ENCODE measurements around the gene MYH9.
A peak's percentile ranks its signal among the peaks of the same experiment; 100 is the strongest.

MYH9 gene

DNA sequence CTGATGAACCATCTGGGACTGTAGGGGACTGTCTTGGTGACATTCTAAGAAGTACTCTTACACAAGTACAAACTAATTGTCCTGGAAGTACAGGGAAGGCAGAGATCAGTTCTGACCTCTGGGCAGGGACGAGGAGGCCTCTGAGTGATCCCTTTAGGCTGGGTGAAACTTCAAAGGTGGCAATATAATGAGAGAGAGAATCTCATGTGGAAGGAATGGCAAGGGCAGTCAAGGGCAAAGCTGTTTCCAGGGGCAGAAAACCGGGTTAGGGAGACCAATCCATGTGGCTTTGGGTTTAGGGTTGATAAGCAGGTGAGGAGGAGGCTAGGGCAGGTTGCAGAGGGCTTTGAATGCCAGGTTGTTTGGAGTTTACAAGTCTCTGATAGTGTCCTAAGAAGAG, 21.3 kb upstream of the MYH9 start:
- WGBS (ENCODE audit: extremely low coverage, insufficient coverage, low lambda C conversion rate), result no CpG with 5 or more reads among the region's 2 CpGs
- no peaks in the 10 kb centered on the region for H3K27me3 ChIP-seq (ENCODE audit: insufficient read depth, low read length, poor library complexity)
- H3K23ac ChIP-seq (ENCODE audit: low read length), result no peak overlapping the region
- no peaks in the 10 kb centered on the region for H3K79me2 ChIP-seq (ENCODE audit: control insufficient read depth, insufficient read depth, low read length)
- no peak for DNase-seq
- H3K79me1 ChIP-seq (ENCODE audit: low read length), result no peaks in the 10 kb centered on the region
- peak overlapping the region; percentile 85 for H2AK5ac ChIP-seq (ENCODE audit: low read length)
- no peaks in the 10 kb centered on the region for H3K36me3 ChIP-seq (ENCODE audit: control insufficient read depth, insufficient read depth, low read length)
- no peak overlapping the region for H3K4me2 ChIP-seq (ENCODE audit: low read length)
- no peak overlapping the region for H2BK5ac ChIP-seq (ENCODE audit: low read length)
- H3K4ac ChIP-seq (ENCODE audit: low read depth, low read length), result no peak overlapping the region
- H3K4me1 ChIP-seq (ENCODE audit: control insufficient read depth, low read depth, low read length), result peaks cover 3% of the 10 kb centered on the region
- no peak overlapping the region for H3K18ac ChIP-seq (ENCODE audit: low read length)
- H3K9ac ChIP-seq (ENCODE audit: low read length), result no peak overlapping the region
- no peak overlapping the region for H4K5ac ChIP-seq (ENCODE audit: low read length)
- H2BK15ac ChIP-seq (replicated peaks; ENCODE audit: low read depth), result no peak overlapping the region
- H4K8ac ChIP-seq (ENCODE audit: low read depth, low read length), result no peak overlapping the region
- H2BK120ac ChIP-seq (ENCODE audit: low read depth, low read length), result no peak overlapping the region
- no peak overlapping the region for H3K27ac ChIP-seq (ENCODE audit: low read depth, low read length)
- no peak overlapping the region for H3K4me3 ChIP-seq (ENCODE audit: low read length)
- H3K56ac ChIP-seq (ENCODE audit: low read length), result peak overlapping the region; percentile 50

DNA sequence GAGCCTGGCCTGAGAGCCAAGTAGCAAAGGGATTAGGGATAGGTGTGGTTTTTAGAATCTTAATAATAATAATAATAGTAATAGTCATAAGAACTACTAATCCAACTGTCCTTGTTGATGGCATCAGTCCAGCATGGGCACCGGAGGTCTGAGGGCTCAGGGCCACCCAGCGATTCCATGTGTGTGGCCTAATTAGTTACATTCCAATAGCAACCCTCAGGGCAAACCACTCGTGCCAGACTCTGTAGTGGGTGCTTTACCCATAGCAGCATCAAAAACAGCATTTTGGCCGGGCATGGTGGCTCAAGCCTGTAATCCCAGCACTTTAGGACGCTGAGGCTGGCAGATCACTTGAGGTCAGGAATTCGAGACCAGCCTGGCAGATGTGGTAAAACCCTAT, 19.0 kb upstream of the MYH9 start:
- H3K4me2 ChIP-seq (ENCODE audit: low read length), result no peak overlapping the region
- no peak for DNase-seq
- H3K36me3 ChIP-seq (ENCODE audit: control insufficient read depth, insufficient read depth, low read length), result no peaks in the 10 kb centered on the region
- H2BK120ac ChIP-seq (ENCODE audit: low read depth, low read length), result no peak overlapping the region
- no peak overlapping the region for H3K4me3 ChIP-seq (ENCODE audit: low read length)
- no peak overlapping the region for H3K56ac ChIP-seq (ENCODE audit: low read length)
- no peak overlapping the region for H2AK5ac ChIP-seq (ENCODE audit: low read length)
- H3K18ac ChIP-seq (ENCODE audit: low read length), result no peak overlapping the region
- H3K79me1 ChIP-seq (ENCODE audit: low read length), result no peaks in the 10 kb centered on the region
- no peak overlapping the region for H2BK5ac ChIP-seq (ENCODE audit: low read length)
- H3K27me3 ChIP-seq (ENCODE audit: insufficient read depth, low read length, poor library complexity), result no peaks in the 10 kb centered on the region
- no peak overlapping the region for H3K27ac ChIP-seq (ENCODE audit: low read depth, low read length)
- H4K8ac ChIP-seq (ENCODE audit: low read depth, low read length), result no peak overlapping the region
- no peak overlapping the region for H4K5ac ChIP-seq (ENCODE audit: low read length)
- WGBS (ENCODE audit: extremely low coverage, insufficient coverage, low lambda C conversion rate), result no CpG with 5 or more reads among the region's 6 CpGs
- no peak overlapping the region for H2BK15ac ChIP-seq (replicated peaks; ENCODE audit: low read depth)
- H3K79me2 ChIP-seq (ENCODE audit: control insufficient read depth, insufficient read depth, low read length), result no peaks in the 10 kb centered on the region
- no peak overlapping the region for H3K23ac ChIP-seq (ENCODE audit: low read length)
- peaks cover 3% of the 10 kb centered on the region for H3K4me1 ChIP-seq (ENCODE audit: control insufficient read depth, low read depth, low read length)
- H3K4ac ChIP-seq (ENCODE audit: low read depth, low read length), result no peak overlapping the region
- H3K9ac ChIP-seq (ENCODE audit: low read length), result no peak overlapping the region

DNA sequence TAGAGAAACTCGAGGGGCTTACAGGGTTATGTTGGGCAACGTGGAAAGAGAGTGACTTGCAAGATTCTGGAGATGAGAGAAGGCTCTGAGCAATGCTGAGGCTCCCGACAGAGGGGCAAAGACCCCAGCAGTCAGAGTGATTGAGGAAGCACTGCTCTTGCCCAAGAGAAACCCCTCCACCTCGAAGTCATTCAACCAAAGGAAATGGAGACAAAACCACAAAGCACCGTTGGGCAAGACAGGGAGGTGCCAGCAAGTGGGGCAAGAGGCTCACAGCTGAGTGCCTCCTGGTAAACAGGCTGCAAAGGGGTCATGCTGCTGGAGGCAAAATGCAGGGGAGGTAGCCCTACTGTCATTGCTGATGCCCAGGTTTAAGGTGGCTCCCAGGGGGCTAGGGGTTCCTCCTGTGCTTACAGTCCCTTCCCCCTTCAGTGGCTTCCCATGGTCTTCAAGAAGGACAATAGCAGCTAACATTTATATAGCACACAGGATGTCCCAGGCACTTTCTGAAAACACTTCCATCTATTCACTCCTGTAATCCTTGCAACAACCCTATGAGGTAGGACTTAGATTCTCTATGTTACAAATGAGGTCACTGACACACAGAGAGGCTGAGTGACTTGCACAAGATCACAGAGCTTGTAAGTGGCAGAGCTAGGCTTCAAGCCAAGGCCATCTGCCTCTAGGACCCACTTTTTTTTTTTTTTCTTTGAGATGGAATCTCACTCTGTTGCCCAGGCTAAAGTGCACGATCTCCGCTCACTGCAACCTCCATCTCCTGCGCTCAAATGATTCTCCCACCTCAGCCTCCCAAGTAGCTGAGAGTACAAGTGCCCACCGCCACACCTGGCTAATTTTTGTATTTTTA, 18.1 kb upstream of the MYH9 start:
- Histone ChIP-seq H3K4me3 (ENCODE audit: low read length) (no peak overlapping the region), H3K4me2 (ENCODE audit: low read length) (no peak overlapping the region), H3K23ac (ENCODE audit: low read length) (no peak overlapping the region), H3K36me3 (ENCODE audit: control insufficient read depth, insufficient read depth, low read length) (no peaks in the 10 kb centered on the region), H3K4ac (ENCODE audit: low read depth, low read length) (no peak overlapping the region), H3K79me2 (ENCODE audit: control insufficient read depth, insufficient read depth, low read length) (no peaks in the 10 kb centered on the region), H3K56ac (ENCODE audit: low read length) (no peak overlapping the region), H4K5ac (ENCODE audit: low read length) (no peak overlapping the region), H3K9ac (ENCODE audit: low read length) (no peak overlapping the region), H3K79me1 (ENCODE audit: low read length) (no peaks in the 10 kb centered on the region), H3K18ac (ENCODE audit: low read length) (no peak overlapping the region), H2BK120ac (ENCODE audit: low read depth, low read length) (no peak overlapping the region), H2BK5ac (ENCODE audit: low read length) (no peak overlapping the region), H3K27ac (ENCODE audit: low read depth, low read length) (no peak overlapping the region), H4K8ac (ENCODE audit: low read depth, low read length) (no peak overlapping the region), H3K4me1 (ENCODE audit: control insufficient read depth, low read depth, low read length) (peaks cover 3% of the 10 kb centered on the region), H3K27me3 (ENCODE audit: insufficient read depth, low read length, poor library complexity) (no peaks in the 10 kb centered on the region), H2BK15ac (replicated peaks; ENCODE audit: low read depth) (no peak overlapping the region), H2AK5ac (ENCODE audit: low read length) (no peak overlapping the region)
- WGBS (ENCODE audit: extremely low coverage, insufficient coverage, low lambda C conversion rate), result no CpG with 5 or more reads among the region's 9 CpGs
- no peak for DNase-seq

DNA sequence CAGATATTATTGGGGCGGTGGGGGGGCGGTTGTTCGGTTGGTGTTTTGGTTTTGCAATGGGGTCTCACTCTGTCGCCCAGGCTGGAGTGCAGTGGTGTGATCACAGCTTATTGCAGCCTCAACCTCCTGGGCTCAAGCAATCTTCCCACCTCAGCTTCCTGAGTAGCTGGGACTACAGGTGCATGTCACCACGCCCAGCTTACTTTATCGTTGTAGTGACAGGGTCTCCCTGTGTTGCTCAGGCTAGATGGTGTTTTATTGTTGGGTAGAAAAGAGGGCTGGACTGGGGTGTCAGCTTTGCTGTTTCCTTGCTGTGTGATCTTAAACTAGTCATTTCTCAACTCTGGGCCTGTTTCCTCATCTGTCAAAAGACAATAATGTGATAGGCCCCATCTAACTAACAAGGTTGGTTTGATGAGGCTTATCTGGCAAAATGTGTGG, 17.5 kb upstream of the MYH9 start:
- Histone ChIP-seq H3K4me1 (ENCODE audit: control insufficient read depth, low read depth, low read length) (no peaks in the 10 kb centered on the region), H2AK5ac (ENCODE audit: low read length) (no peak overlapping the region), H3K4me2 (ENCODE audit: low read length) (no peak overlapping the region), H2BK120ac (ENCODE audit: low read depth, low read length) (no peak overlapping the region), H3K56ac (ENCODE audit: low read length) (no peak overlapping the region), H4K8ac (ENCODE audit: low read depth, low read length) (no peak overlapping the region), H3K9ac (ENCODE audit: low read length) (no peak overlapping the region), H3K27me3 (ENCODE audit: insufficient read depth, low read length, poor library complexity) (no peaks in the 10 kb centered on the region), H3K4me3 (ENCODE audit: low read length) (no peak overlapping the region), H2BK15ac (replicated peaks; ENCODE audit: low read depth) (no peak overlapping the region), H2BK5ac (ENCODE audit: low read length) (no peak overlapping the region), H3K23ac (ENCODE audit: low read length) (no peak overlapping the region), H3K36me3 (ENCODE audit: control insufficient read depth, insufficient read depth, low read length) (no peaks in the 10 kb centered on the region), H3K4ac (ENCODE audit: low read depth, low read length) (no peak overlapping the region), H3K79me2 (ENCODE audit: control insufficient read depth, insufficient read depth, low read length) (no peaks in the 10 kb centered on the region), H3K79me1 (ENCODE audit: low read length) (no peaks in the 10 kb centered on the region), H3K18ac (ENCODE audit: low read length) (no peak overlapping the region), H3K27ac (ENCODE audit: low read depth, low read length) (no peak overlapping the region), H4K5ac (ENCODE audit: low read length) (no peak overlapping the region)
- WGBS (ENCODE audit: extremely low coverage, insufficient coverage, low lambda C conversion rate), result no CpG with 5 or more reads among the region's 6 CpGs
- DNase-seq, result no peak

DNA sequence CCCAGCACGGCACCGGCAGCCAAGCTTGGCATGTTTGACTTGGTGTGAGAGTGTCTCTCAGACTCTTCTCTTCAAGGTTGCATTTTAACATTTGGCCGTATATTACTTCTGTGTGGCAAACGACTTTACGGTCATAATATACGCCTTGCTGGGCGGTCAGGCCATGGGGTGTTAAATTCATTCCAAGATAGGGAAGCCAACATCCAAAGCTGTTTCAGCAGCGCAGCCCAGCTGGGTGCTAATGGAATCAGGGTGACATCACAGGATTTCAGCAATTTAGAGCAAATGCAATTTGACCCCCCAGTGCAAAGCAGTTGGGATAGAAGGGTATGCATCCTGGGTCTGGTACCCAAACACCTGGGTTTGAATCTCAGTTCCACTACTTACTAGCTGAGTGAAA, 16.7 kb upstream of the MYH9 start:
- Histone ChIP-seq H3K56ac (ENCODE audit: low read length) (no peak overlapping the region), H3K18ac (ENCODE audit: low read length) (no peak overlapping the region), H3K4me2 (ENCODE audit: low read length) (no peak overlapping the region), H2BK15ac (replicated peaks; ENCODE audit: low read depth) (no peak overlapping the region), H3K9ac (ENCODE audit: low read length) (no peak overlapping the region), H4K8ac (ENCODE audit: low read depth, low read length) (no peak overlapping the region), H3K36me3 (ENCODE audit: control insufficient read depth, insufficient read depth, low read length) (no peaks in the 10 kb centered on the region), H2BK120ac (ENCODE audit: low read depth, low read length) (no peak overlapping the region), H3K79me2 (ENCODE audit: control insufficient read depth, insufficient read depth, low read length) (no peaks in the 10 kb centered on the region), H3K79me1 (ENCODE audit: low read length) (no peaks in the 10 kb centered on the region), H3K23ac (ENCODE audit: low read length) (no peak overlapping the region), H3K4me1 (ENCODE audit: control insufficient read depth, low read depth, low read length) (no peaks in the 10 kb centered on the region), H2AK5ac (ENCODE audit: low read length) (no peak overlapping the region), H3K27me3 (ENCODE audit: insufficient read depth, low read length, poor library complexity) (no peaks in the 10 kb centered on the region), H3K4ac (ENCODE audit: low read depth, low read length) (no peak overlapping the region), H4K5ac (ENCODE audit: low read length) (no peak overlapping the region), H3K27ac (ENCODE audit: low read depth, low read length) (no peak overlapping the region), H2BK5ac (ENCODE audit: low read length) (no peak overlapping the region), H3K4me3 (ENCODE audit: low read length) (no peak overlapping the region)
- WGBS (ENCODE audit: extremely low coverage, insufficient coverage, low lambda C conversion rate), result no CpG with 5 or more reads among the region's 8 CpGs
- no peak for DNase-seq

DNA sequence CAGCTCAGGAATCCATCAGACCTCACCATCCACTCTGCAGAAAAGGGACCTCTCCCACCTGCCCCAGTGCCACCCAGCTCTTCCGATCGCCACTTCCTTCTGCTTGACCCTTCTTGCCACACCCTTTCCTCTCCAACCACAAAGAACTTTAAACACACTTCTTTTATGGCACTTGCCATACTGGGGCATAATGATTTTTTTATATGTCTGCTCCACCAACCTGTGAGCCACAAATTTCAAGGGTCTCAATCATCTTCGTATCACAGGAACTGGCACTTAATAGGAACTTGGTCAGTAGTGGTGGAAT, 11.7 kb upstream of the MYH9 start:
- H4K5ac ChIP-seq (ENCODE audit: low read length), result no peak overlapping the region
- no peak overlapping the region for H3K4me2 ChIP-seq (ENCODE audit: low read length)
- H2BK5ac ChIP-seq (ENCODE audit: low read length), result no peak overlapping the region
- no peak for DNase-seq
- no peak overlapping the region for H3K4me3 ChIP-seq (ENCODE audit: low read length)
- H3K79me2 ChIP-seq (ENCODE audit: control insufficient read depth, insufficient read depth, low read length), result no peaks in the 10 kb centered on the region
- no peaks in the 10 kb centered on the region for H3K36me3 ChIP-seq (ENCODE audit: control insufficient read depth, insufficient read depth, low read length)
- H3K79me1 ChIP-seq (ENCODE audit: low read length), result no peaks in the 10 kb centered on the region
- no peak overlapping the region for H3K9ac ChIP-seq (ENCODE audit: low read length)
- no peak overlapping the region for H2BK120ac ChIP-seq (ENCODE audit: low read depth, low read length)
- no peaks in the 10 kb centered on the region for H3K27me3 ChIP-seq (ENCODE audit: insufficient read depth, low read length, poor library complexity)
- no peak overlapping the region for H4K8ac ChIP-seq (ENCODE audit: low read depth, low read length)
- H3K23ac ChIP-seq (ENCODE audit: low read length), result no peak overlapping the region
- no peak overlapping the region for H3K27ac ChIP-seq (ENCODE audit: low read depth, low read length)
- H3K18ac ChIP-seq (ENCODE audit: low read length), result no peak overlapping the region
- no peak overlapping the region for H3K56ac ChIP-seq (ENCODE audit: low read length)
- no CpG with 5 or more reads among the region's 3 CpGs for WGBS (ENCODE audit: extremely low coverage, insufficient coverage, low lambda C conversion rate)
- H3K4me1 ChIP-seq (ENCODE audit: control insufficient read depth, low read depth, low read length), result peaks cover 2% of the 10 kb centered on the region
- no peak overlapping the region for H3K4ac ChIP-seq (ENCODE audit: low read depth, low read length)
- H2AK5ac ChIP-seq (ENCODE audit: low read length), result no peak overlapping the region
- H2BK15ac ChIP-seq (replicated peaks; ENCODE audit: low read depth), result no peak overlapping the region
